Ovary (tissue), 3 donors: ENCODE measurements around the gene U2AF1L4.

ENCODE experiments used
- CTCF ChIP-seq, 3 donors: fragments of 450-650 bp in 2 of 3; fragments of 200-600 bp in 1 of 3; IDR thresholded peaks; one replicate each; pipeline versions ENCODE4 v1.5.1 to v1.8.0; 2016 to 2022; ENCODE audit warnings: antibody characterized with exemption in 3 of 3, mild to moderate bottlenecking in 1 of 3
- POLR2A ChIP-seq: fragments of 450-650 bp; IDR thresholded peaks from one replicate; pipeline ENCODE4 v1.6.1; 2017; ENCODE audit warnings: antibody characterized with exemption, mild to moderate bottlenecking, moderate library complexity
- donor health status: DM: no; HTN: no; CAD: no.

- TF ChIP-seq CTCF (IDR thresholded peaks at IDR 0.05) (no peak), POLR2A (no peak)
These were observed 31.2 kb downstream of the U2AF1L4 start for GRCh38 chr19:35713904-35714495.
